ENCODE data around the gene MAP7D2. TPM values are rescaled to one million over a fixed set of nuclear protein-coding genes. Genes with fewer than 3 reads are reported as not detected.

Gene MAP7D2
- total and polyA plus RNA-seq, 9 of the 15 experiments (the other 6 are each of a cell fraction or from before 2014, with no cell fraction given): 0.01 to 0.04 (median 0.03) TPM; not detected in 4

DNA sequence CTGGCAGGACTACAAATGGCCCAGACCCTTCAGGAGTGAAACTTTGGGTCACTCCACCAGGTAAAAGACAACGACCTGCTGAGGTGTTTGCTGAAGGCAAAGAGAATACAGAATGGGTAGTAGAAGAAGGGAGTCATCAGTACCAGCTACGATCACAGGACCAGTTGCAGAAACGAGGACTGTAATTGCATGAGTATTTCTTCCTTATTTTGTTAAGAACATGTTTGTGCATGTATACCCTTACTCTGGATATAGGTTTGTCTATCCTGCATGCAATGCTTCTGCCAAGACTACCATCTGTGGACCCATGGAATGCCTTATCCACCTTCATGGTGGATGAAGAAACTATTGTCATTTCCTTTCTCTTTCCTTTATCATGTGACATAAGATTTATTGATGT is 77.7 kb downstream of the MAP7D2 start:
- DNase-seq (ENCODE audit: extremely low read depth in 1 of 4, low spot score in 3 of 4): no peak
- CTCF ChIA-PET (ENCODE audit: low intra/inter-chr PET ratio): no interaction called here
- WGBS (ENCODE audit: insufficient coverage, low coverage, missing lambda C conversion rate): 0% methylated on average over 3 of the region's 3 CpGs

More for the DNA sequence above, 77.7 kb downstream of the MAP7D2 start:
- Histone ChIP-seq H3K4me1 (replicated peaks in 1 of 2; ENCODE audit: control insufficient read depth in 2 of 2, insufficient read depth in 2 of 2, low read length in 2 of 2) (no peaks in the 10 kb centered on the region), H3K27me3 (ENCODE audit: control insufficient read depth in 2 of 2, insufficient read depth in 2 of 2, low read length in 2 of 2) (peaks cover 0 to 8% of the 10 kb centered on the region in 2 experiments; a peak in 2 of 5 replicates), H3K36me3 (ENCODE audit: control insufficient read depth, insufficient read depth, low read length) (no peaks in the 10 kb centered on the region), H3K9me3 (replicated peaks; ENCODE audit: control insufficient read depth, insufficient read depth, low read depth, low read length) (no peaks in the 10 kb centered on the region), H3K9ac (ENCODE audit: insufficient read depth in 1 of 2, low read depth in 2 of 2, low read length in 2 of 2) (no peak overlapping the region), H3K9me1 (ENCODE audit: control insufficient read depth, insufficient read depth, low read length) (no peaks in the 10 kb centered on the region), H3K4me3 (no peak overlapping the region), H3K79me2 (ENCODE audit: control insufficient read depth, insufficient read depth, low read length) (no peaks in the 10 kb centered on the region), H4K20me1 (replicated peaks; ENCODE audit: control insufficient read depth, insufficient read depth, low read length) (no peaks in the 10 kb centered on the region), H3K4me2 (ENCODE audit: insufficient read depth, low read length) (no peak overlapping the region), H2AFZ (ENCODE audit: low read depth, low read length) (no peak overlapping the region), H3K27ac (ENCODE audit: extremely low read depth, low read depth, low read length) (no peak overlapping the region)
- no peak for ATAC-seq
- intact Hi-C loops (cut with micrococcal nuclease): no loop called here
- TF ChIP-seq ZNF780A (CRISPR knock-in tag; IDR thresholded peaks at IDR 0.05): no peak
- TF ChIP-seq, protein P1, sequence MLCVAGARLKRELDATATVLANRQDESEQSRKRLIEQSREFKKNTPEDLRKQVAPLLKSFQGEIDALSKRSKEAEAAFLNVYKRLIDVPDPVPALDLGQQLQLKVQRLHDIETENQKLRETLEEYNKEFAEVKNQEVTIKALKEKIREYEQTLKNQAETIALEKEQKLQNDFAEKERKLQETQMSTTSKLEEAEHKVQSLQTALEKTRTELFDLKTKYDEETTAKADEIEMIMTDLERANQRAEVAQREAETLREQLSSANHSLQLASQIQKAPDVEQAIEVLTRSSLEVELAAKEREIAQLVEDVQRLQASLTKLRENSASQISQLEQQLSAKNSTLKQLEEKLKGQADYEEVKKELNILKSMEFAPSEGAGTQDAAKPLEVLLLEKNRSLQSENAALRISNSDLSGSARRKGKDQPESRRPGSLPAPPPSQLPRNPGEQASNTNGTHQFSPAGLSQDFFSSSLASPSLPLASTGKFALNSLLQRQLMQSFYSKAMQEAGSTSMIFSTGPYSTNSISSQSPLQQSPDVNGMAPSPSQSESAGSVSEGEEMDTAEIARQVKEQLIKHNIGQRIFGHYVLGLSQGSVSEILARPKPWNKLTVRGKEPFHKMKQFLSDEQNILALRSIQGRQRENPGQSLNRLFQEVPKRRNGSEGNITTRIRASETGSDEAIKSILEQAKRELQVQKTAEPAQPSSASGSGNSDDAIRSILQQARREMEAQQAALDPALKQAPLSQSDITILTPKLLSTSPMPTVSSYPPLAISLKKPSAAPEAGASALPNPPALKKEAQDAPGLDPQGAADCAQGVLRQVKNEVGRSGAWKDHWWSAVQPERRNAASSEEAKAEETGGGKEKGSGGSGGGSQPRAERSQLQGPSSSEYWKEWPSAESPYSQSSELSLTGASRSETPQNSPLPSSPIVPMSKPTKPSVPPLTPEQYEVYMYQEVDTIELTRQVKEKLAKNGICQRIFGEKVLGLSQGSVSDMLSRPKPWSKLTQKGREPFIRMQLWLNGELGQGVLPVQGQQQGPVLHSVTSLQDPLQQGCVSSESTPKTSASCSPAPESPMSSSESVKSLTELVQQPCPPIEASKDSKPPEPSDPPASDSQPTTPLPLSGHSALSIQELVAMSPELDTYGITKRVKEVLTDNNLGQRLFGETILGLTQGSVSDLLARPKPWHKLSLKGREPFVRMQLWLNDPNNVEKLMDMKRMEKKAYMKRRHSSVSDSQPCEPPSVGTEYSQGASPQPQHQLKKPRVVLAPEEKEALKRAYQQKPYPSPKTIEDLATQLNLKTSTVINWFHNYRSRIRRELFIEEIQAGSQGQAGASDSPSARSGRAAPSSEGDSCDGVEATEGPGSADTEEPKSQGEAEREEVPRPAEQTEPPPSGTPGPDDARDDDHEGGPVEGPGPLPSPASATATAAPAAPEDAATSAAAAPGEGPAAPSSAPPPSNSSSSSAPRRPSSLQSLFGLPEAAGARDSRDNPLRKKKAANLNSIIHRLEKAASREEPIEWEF (CRISPR knock-in tag; IDR thresholded peaks at IDR 0.05): no peak
- TF ChIP-seq BHLHE40 (IDR thresholded peaks at IDR 0.05; ENCODE audit: low read length): no peak
- TF ChIP-seq ZNF830 (CRISPR knock-in tag; IDR thresholded peaks at IDR 0.05): no peak
- no peak for TF ChIP-seq PRPF4 (IDR thresholded peaks at IDR 0.05; ENCODE audit: insufficient read depth, low read depth, low read length, poor library complexity, severe bottlenecking)
- in situ Hi-C loops (cut with MboI): no loop called here
- POLR2A ChIA-PET: no interaction called here
- no TSS peak for BruUV-seq (replicated peaks)
- FAIRE-seq: no peak
